Measurements from ENCODE around the gene KCNK5. TPM values are rescaled to one million over a fixed set of nuclear protein-coding genes. Genes with fewer than 3 reads are reported as not detected.

KCNK5 gene
- total and polyA plus RNA-seq, 2 donors (not counting 1 experiment from before 2014, with no cell fraction given) = 0.07 TPM; not detected in 1

DNA sequence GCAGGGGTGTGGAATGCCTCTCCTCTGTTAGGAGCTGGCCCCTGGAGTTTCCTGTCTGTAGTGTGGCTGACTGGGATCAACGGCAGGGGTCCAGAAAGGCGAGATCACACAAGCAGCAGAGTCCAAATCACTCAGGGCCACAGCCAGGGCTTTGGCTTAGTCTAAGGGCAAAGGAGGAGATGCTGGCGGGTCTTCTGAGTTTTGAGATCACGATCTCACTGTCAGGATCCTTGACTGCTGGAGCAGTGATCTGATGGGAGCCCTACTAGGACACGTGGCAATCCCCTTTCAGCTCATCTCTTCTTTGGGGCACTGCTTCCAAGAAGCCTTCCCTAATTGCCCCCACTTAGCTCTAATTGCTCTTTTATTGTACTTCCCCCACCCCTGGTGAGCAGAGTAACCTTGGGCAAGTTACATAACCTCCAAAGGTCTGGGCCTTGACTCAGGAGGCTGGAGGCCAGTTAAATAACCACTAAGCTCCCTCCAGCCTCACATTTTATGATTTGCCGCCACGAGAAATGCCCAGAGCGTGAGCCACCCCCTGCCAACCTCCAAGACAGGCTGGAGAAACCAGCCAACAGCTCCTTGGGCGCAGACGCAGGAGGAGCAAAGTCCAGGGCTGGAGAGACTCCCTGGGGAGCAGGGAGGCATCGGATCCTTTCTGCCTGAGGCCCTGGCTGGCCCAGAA, 12.0 kb downstream of the KCNK5 start:
- 94% methylated on average over 11 of the region's 11 CpGs for WGBS (ENCODE audit: insufficient coverage)
- Mint-ChIP-seq H3K4me3 (no peak overlapping the region), H3K9me3 (ENCODE audit: insufficient read depth) (no peaks in the 10 kb centered on the region), H3K27ac (no peak overlapping the region), H3K27me3 (peaks cover 26% of the 10 kb centered on the region), H3K4me1 (no peaks in the 10 kb centered on the region)
- POLR2A ChIA-PET = no interaction called here
- Histone ChIP-seq H3K4me2 (replicated peaks; ENCODE audit: low read depth, low read length, poor library complexity, severe bottlenecking) (no peak overlapping the region), H3K27ac (ENCODE audit: low read length in 2 of 2) (no peak overlapping the region), H3K4me3 (ENCODE audit: control extremely low read depth in 1 of 5, extremely low read depth in 1 of 5, insufficient read depth in 1 of 5, low read depth in 2 of 5, low read length in 4 of 5) (no peak overlapping the region), H4K20me1 (ENCODE audit: control insufficient read depth, insufficient read depth, low read length, poor library complexity, severe bottlenecking) (no peaks in the 10 kb centered on the region), H3K4me1 (ENCODE audit: control insufficient read depth in 2 of 2, insufficient read depth in 2 of 2, low read length in 2 of 2) (no peaks in the 10 kb centered on the region), H3K27me3 (replicated peaks in 1 of 4; ENCODE audit: control extremely low read depth in 1 of 4, control insufficient read depth in 3 of 4, insufficient read depth in 4 of 4, low read length in 3 of 4) (no peaks in the 10 kb centered on the region), H3K9me3 (ENCODE audit: control extremely low read depth in 1 of 3, control insufficient read depth in 2 of 3, insufficient read depth in 1 of 3, low read length in 2 of 3) (peaks cover 0 to 3% (median 0%) of the 10 kb centered on the region in 3 donors), H3K36me3 (replicated peaks in 1 of 2; ENCODE audit: control extremely low read depth in 1 of 2, control insufficient read depth in 1 of 2, extremely low read depth in 1 of 2, insufficient read depth in 2 of 2, low read length in 1 of 2) (no peaks in the 10 kb centered on the region), H3K9ac (ENCODE audit: low read length) (no peak overlapping the region), H2AFZ (ENCODE audit: insufficient read depth, low read depth, low read length, poor library complexity, severe bottlenecking) (no peak overlapping the region), H3K79me2 (ENCODE audit: control insufficient read depth, insufficient read depth, low read length) (no peaks in the 10 kb centered on the region)
- CTCF ChIA-PET = interaction anchor here (0.8 to 1.2 kb wide), 2 partner anchors 53 to 86 kb away, joined by 3 read pairs; no protein-coding TSS in a partner anchor
- no peak for ATAC-seq (ENCODE audit: low read depth)
- no peak for TF ChIP-seq EZH2 (IDR thresholded peaks at IDR 0.05; ENCODE audit: borderline replicate concordance, insufficient read depth, low read depth, low read length, poor library complexity, severe bottlenecking)
- TF ChIP-seq, protein P1, sequence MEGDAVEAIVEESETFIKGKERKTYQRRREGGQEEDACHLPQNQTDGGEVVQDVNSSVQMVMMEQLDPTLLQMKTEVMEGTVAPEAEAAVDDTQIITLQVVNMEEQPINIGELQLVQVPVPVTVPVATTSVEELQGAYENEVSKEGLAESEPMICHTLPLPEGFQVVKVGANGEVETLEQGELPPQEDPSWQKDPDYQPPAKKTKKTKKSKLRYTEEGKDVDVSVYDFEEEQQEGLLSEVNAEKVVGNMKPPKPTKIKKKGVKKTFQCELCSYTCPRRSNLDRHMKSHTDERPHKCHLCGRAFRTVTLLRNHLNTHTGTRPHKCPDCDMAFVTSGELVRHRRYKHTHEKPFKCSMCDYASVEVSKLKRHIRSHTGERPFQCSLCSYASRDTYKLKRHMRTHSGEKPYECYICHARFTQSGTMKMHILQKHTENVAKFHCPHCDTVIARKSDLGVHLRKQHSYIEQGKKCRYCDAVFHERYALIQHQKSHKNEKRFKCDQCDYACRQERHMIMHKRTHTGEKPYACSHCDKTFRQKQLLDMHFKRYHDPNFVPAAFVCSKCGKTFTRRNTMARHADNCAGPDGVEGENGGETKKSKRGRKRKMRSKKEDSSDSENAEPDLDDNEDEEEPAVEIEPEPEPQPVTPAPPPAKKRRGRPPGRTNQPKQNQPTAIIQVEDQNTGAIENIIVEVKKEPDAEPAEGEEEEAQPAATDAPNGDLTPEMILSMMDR (IDR thresholded peaks at IDR 0.05) = no peak
- no peak for DNase-seq
- intact Hi-C loops (cut with micrococcal nuclease) = no loop called here

DNA sequence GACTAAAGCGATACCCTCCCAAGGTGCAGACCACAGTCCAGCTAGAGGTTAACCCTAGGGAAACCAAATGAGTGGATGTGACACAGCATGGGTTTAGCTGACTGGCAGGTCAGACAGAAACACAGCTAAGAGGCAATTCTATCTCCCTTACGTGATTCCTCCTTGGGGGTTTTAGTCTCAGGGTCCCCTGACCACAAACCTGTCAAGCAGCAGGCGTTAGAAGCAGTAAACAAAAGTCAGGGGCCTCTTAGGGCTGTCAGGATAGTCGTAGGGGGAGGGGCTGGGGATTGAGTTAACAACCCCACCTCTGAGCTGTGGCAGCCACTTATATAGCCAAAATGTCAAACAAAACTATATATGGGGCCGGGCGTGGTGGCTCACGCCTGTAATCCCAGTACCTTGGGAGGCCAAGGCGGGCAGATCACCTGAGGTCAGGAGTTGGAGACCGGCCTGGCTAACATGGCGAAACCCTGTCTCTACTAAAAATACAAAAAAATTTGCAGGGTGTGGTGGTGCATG, 13.6 kb downstream of the KCNK5 start:
- TF ChIP-seq EZH2 (IDR thresholded peaks at IDR 0.05; ENCODE audit: borderline replicate concordance, insufficient read depth, low read depth, low read length, poor library complexity, severe bottlenecking) = no peak
- TF ChIP-seq, protein P1 (IDR thresholded peaks at IDR 0.05) = no peak
- H3K27ac Mint-ChIP-seq = no peak overlapping the region
- no peaks in the 10 kb centered on the region for H3K9me3 Mint-ChIP-seq (ENCODE audit: insufficient read depth)
- 81% methylated on average over 7 of the region's 10 CpGs for WGBS (ENCODE audit: insufficient coverage)
- no peaks in the 10 kb centered on the region for H3K36me3 ChIP-seq (replicated peaks in 1 of 2; ENCODE audit: control extremely low read depth in 1 of 2, control insufficient read depth in 1 of 2, extremely low read depth in 1 of 2, insufficient read depth in 2 of 2, low read length in 1 of 2)
- intact Hi-C loops (cut with micrococcal nuclease) = no loop called here
- no peaks in the 10 kb centered on the region for H3K4me1 Mint-ChIP-seq
- no peak overlapping the region for H3K4me2 ChIP-seq (replicated peaks; ENCODE audit: low read depth, low read length, poor library complexity, severe bottlenecking)
- DNase-seq (no peak), ATAC-seq (ENCODE audit: low read depth) (no peak)
- CTCF ChIA-PET = no interaction called here
- no peak overlapping the region for H3K4me3 ChIP-seq (ENCODE audit: control extremely low read depth in 1 of 5, extremely low read depth in 1 of 5, insufficient read depth in 1 of 5, low read depth in 2 of 5, low read length in 4 of 5)
- H3K4me1 ChIP-seq (ENCODE audit: control insufficient read depth in 2 of 2, insufficient read depth in 2 of 2, low read length in 2 of 2) = no peaks in the 10 kb centered on the region
- POLR2A ChIA-PET = no interaction called here
- no peak overlapping the region for H3K4me3 Mint-ChIP-seq
- no peak overlapping the region for H3K27ac ChIP-seq (ENCODE audit: low read length in 2 of 2)
- peaks cover 24% of the 10 kb centered on the region for H3K27me3 Mint-ChIP-seq
- H4K20me1 ChIP-seq (ENCODE audit: control insufficient read depth, insufficient read depth, low read length, poor library complexity, severe bottlenecking) = no peaks in the 10 kb centered on the region
- peaks cover 0 to 3% (median 0%) of the 10 kb centered on the region in 3 donors for H3K9me3 ChIP-seq (ENCODE audit: control extremely low read depth in 1 of 3, control insufficient read depth in 2 of 3, insufficient read depth in 1 of 3, low read length in 2 of 3)
- H3K27me3 ChIP-seq (replicated peaks in 1 of 4; ENCODE audit: control extremely low read depth in 1 of 4, control insufficient read depth in 3 of 4, insufficient read depth in 4 of 4, low read length in 3 of 4) = no peaks in the 10 kb centered on the region
- no peaks in the 10 kb centered on the region for H3K79me2 ChIP-seq (ENCODE audit: control insufficient read depth, insufficient read depth, low read length)
- H2AFZ ChIP-seq (ENCODE audit: insufficient read depth, low read depth, low read length, poor library complexity, severe bottlenecking) = no peak overlapping the region
- no peak overlapping the region for H3K9ac ChIP-seq (ENCODE audit: low read length)
